ENCODE results near the gene NEUROD4.

DNA sequence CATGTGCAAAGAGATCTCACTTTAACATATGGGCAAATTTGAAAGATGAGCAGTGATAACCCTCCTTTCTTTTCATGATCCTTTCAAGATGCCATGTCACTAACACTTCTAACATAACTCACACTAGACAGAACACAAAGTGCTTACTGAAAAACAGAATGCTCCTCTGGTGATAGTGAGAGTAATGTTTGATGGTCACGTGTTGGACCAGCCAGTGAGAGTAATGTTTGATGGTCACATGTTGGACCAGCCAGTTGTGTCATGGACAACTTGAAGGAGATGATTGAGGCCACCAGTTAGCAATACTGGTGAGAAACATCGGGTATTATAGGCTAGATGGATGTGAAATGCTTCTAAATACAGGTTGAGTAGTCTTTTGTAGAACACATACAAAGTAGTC, 5.7 kb downstream of the NEUROD4 start:
- TF ChIP-seq, protein P1, sequence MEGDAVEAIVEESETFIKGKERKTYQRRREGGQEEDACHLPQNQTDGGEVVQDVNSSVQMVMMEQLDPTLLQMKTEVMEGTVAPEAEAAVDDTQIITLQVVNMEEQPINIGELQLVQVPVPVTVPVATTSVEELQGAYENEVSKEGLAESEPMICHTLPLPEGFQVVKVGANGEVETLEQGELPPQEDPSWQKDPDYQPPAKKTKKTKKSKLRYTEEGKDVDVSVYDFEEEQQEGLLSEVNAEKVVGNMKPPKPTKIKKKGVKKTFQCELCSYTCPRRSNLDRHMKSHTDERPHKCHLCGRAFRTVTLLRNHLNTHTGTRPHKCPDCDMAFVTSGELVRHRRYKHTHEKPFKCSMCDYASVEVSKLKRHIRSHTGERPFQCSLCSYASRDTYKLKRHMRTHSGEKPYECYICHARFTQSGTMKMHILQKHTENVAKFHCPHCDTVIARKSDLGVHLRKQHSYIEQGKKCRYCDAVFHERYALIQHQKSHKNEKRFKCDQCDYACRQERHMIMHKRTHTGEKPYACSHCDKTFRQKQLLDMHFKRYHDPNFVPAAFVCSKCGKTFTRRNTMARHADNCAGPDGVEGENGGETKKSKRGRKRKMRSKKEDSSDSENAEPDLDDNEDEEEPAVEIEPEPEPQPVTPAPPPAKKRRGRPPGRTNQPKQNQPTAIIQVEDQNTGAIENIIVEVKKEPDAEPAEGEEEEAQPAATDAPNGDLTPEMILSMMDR (IDR thresholded peaks at IDR 0.05): no peak
- no peak for TF ChIP-seq POLR2A (IDR thresholded peaks at IDR 0.05)
